ENCODE measurements around the gene ACSF3.

ACSF3 gene

GRCh38 chr16:89119661-89120141, 26.0 kb downstream of the ACSF3 start:
- ATAC-seq: no peak
- TF ChIP-seq ESRRG (CRISPR knock-in tag; IDR thresholded peaks at IDR 0.05): no peak
- TF ChIP-seq TOX (CRISPR knock-in tag; IDR thresholded peaks at IDR 0.05; ENCODE audit: borderline replicate concordance): no peak
- TF ChIP-seq ZNF565 (CRISPR knock-in tag; conservative IDR thresholded peaks at IDR 0.05; ENCODE audit: low read depth): no peak
- TF ChIP-seq BACH2 (CRISPR knock-in tag; IDR thresholded peaks at IDR 0.05; ENCODE audit: borderline replicate concordance): no peak
- TF ChIP-seq ZC3H10 (CRISPR knock-in tag; IDR thresholded peaks at IDR 0.05): no peak
- TF ChIP-seq CSDC2 (CRISPR knock-in tag; IDR thresholded peaks at IDR 0.05): no peak
- TF ChIP-seq ISL1 (CRISPR knock-in tag; IDR thresholded peaks at IDR 0.05): no peak
- TF ChIP-seq TSHZ2 (CRISPR knock-in tag; IDR thresholded peaks at IDR 0.05): no peak
- TF ChIP-seq PATZ1 (CRISPR knock-in tag; IDR thresholded peaks at IDR 0.05; ENCODE audit: borderline replicate concordance): no peak
- TF ChIP-seq RARB (CRISPR knock-in tag; IDR thresholded peaks at IDR 0.05): no peak
- TF ChIP-seq PPARA (CRISPR knock-in tag; IDR thresholded peaks at IDR 0.05; ENCODE audit: borderline replicate concordance): no peak
- TF ChIP-seq CREB5 (CRISPR knock-in tag; IDR thresholded peaks at IDR 0.05; ENCODE audit: low read depth): no peak
- no peak for TF ChIP-seq SNAI2 (CRISPR knock-in tag; IDR thresholded peaks at IDR 0.05)

- ATAC-seq: no peak
- TF ChIP-seq TOX (CRISPR knock-in tag; IDR thresholded peaks at IDR 0.05; ENCODE audit: borderline replicate concordance) (no peak), POU6F1 (CRISPR knock-in tag; IDR thresholded peaks at IDR 0.05; ENCODE audit: borderline replicate concordance, low read depth) (no peak), ZFP3 (CRISPR knock-in tag; IDR thresholded peaks at IDR 0.05) (no peak), OSR1 (CRISPR knock-in tag; IDR thresholded peaks at IDR 0.05) (no peak), ZFP30 (CRISPR knock-in tag; IDR thresholded peaks at IDR 0.05) (no peak), ESRRG (CRISPR knock-in tag; IDR thresholded peaks at IDR 0.05) (no peak), TSHZ2 (CRISPR knock-in tag; IDR thresholded peaks at IDR 0.05) (no peak), CSDC2 (CRISPR knock-in tag; IDR thresholded peaks at IDR 0.05) (no peak), ZNF70 (CRISPR knock-in tag; IDR thresholded peaks at IDR 0.05) (no peak)
These were observed 26.6 kb downstream of the ACSF3 start for GRCh38 chr16:89120281-89120680.

GRCh38 chr16:89120921-89121351, 27.3 kb downstream of the ACSF3 start:
- TF ChIP-seq TCF4 (CRISPR knock-in tag; IDR thresholded peaks at IDR 0.05; ENCODE audit: borderline replicate concordance) (no peak), ZFP30 (CRISPR knock-in tag; IDR thresholded peaks at IDR 0.05) (no peak), ESRRG (CRISPR knock-in tag; IDR thresholded peaks at IDR 0.05) (no peak), PATZ1 (CRISPR knock-in tag; IDR thresholded peaks at IDR 0.05; ENCODE audit: borderline replicate concordance) (no peak), OSR1 (CRISPR knock-in tag; IDR thresholded peaks at IDR 0.05) (no peak), PPARA (CRISPR knock-in tag; IDR thresholded peaks at IDR 0.05; ENCODE audit: borderline replicate concordance) (no peak), ISL1 (CRISPR knock-in tag; IDR thresholded peaks at IDR 0.05) (no peak), CREB5 (CRISPR knock-in tag; IDR thresholded peaks at IDR 0.05; ENCODE audit: low read depth) (no peak), ZFP3 (CRISPR knock-in tag; IDR thresholded peaks at IDR 0.05) (no peak), ZNF70 (CRISPR knock-in tag; IDR thresholded peaks at IDR 0.05) (no peak), CSRNP3 (CRISPR knock-in tag; IDR thresholded peaks at IDR 0.05) (no peak), ZNF8 (CRISPR knock-in tag; IDR thresholded peaks at IDR 0.05) (no peak), GLIS3 (CRISPR knock-in tag; IDR thresholded peaks at IDR 0.05) (no peak)
- no peak for ATAC-seq

Measured in SK-N-SH treated with all-trans-retinoic acid at 6 μM for 48 hours (cell line).